ENCODE measurements around the gene ACTR8. TPM values are rescaled to one million over a fixed set of nuclear protein-coding genes. Genes with fewer than 3 reads are reported as not detected.

ACTR8 gene
- polyA plus RNA-seq, 1 donor from 2014 or later = 28.4 TPM

DNA sequence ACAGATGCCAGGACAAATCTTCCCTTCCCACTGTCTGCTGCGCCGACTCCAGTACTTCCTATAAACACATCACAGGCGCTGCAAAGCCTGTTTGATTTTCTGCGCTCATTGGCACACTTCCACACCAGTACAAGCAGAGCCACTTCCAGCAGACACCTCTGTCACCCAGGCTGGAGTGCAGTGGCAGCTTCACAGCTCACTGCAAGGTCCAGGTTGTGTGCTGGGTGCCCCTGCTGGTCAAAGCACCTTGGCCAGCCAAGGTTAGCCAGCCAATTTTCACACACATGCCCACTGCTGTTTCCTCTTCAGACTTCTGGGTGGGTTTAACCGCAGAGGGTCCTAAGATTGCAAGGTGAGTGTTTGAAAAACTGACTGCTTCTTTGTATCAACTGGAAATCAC, 40.7 kb downstream of the ACTR8 start:
- H3K27me3 ChIP-seq (ENCODE audit: insufficient read depth, low read depth, low read length) = peaks cover 23% of the 10 kb centered on the region
- H3K9me3 ChIP-seq (ENCODE audit: low read length) = no peaks in the 10 kb centered on the region
- TF ChIP-seq TAF1 (IDR thresholded peaks at IDR 0.05; ENCODE audit: low read depth) = no peak
- no peak for TF ChIP-seq POLR2AphosphoS5 (IDR thresholded peaks at IDR 0.05)
- no peak for TF ChIP-seq MXI1 (conservative IDR thresholded peaks at IDR 0.05; ENCODE audit: poor library complexity, severe bottlenecking)
- TF ChIP-seq RAD21 (conservative IDR thresholded peaks at IDR 0.05) = no peak
- no peak for TF ChIP-seq SMC3 (conservative IDR thresholded peaks at IDR 0.05; ENCODE audit: poor library complexity)
- no peak for TF ChIP-seq EZH2 (IDR thresholded peaks at IDR 0.05; ENCODE audit: borderline replicate concordance, insufficient read depth, low read length, poor library complexity, severe bottlenecking)
- no peak for TF ChIP-seq EP300 (conservative IDR thresholded peaks at IDR 0.05; ENCODE audit: poor library complexity, severe bottlenecking)
- TF ChIP-seq, protein P1, sequence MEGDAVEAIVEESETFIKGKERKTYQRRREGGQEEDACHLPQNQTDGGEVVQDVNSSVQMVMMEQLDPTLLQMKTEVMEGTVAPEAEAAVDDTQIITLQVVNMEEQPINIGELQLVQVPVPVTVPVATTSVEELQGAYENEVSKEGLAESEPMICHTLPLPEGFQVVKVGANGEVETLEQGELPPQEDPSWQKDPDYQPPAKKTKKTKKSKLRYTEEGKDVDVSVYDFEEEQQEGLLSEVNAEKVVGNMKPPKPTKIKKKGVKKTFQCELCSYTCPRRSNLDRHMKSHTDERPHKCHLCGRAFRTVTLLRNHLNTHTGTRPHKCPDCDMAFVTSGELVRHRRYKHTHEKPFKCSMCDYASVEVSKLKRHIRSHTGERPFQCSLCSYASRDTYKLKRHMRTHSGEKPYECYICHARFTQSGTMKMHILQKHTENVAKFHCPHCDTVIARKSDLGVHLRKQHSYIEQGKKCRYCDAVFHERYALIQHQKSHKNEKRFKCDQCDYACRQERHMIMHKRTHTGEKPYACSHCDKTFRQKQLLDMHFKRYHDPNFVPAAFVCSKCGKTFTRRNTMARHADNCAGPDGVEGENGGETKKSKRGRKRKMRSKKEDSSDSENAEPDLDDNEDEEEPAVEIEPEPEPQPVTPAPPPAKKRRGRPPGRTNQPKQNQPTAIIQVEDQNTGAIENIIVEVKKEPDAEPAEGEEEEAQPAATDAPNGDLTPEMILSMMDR (IDR thresholded peaks at IDR 0.05; ENCODE audit: poor library complexity, severe bottlenecking) = no peak
- TF ChIP-seq, protein P2, sequence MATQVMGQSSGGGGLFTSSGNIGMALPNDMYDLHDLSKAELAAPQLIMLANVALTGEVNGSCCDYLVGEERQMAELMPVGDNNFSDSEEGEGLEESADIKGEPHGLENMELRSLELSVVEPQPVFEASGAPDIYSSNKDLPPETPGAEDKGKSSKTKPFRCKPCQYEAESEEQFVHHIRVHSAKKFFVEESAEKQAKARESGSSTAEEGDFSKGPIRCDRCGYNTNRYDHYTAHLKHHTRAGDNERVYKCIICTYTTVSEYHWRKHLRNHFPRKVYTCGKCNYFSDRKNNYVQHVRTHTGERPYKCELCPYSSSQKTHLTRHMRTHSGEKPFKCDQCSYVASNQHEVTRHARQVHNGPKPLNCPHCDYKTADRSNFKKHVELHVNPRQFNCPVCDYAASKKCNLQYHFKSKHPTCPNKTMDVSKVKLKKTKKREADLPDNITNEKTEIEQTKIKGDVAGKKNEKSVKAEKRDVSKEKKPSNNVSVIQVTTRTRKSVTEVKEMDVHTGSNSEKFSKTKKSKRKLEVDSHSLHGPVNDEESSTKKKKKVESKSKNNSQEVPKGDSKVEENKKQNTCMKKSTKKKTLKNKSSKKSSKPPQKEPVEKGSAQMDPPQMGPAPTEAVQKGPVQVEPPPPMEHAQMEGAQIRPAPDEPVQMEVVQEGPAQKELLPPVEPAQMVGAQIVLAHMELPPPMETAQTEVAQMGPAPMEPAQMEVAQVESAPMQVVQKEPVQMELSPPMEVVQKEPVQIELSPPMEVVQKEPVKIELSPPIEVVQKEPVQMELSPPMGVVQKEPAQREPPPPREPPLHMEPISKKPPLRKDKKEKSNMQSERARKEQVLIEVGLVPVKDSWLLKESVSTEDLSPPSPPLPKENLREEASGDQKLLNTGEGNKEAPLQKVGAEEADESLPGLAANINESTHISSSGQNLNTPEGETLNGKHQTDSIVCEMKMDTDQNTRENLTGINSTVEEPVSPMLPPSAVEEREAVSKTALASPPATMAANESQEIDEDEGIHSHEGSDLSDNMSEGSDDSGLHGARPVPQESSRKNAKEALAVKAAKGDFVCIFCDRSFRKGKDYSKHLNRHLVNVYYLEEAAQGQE (IDR thresholded peaks at IDR 0.05; ENCODE audit: borderline replicate concordance) = no peak
- H3K79me2 ChIP-seq (replicated peaks; ENCODE audit: insufficient read depth, low read length) = no peaks in the 10 kb centered on the region
- H2AFZ ChIP-seq (ENCODE audit: low read depth, low read length) = no peak overlapping the region
- H3K9ac ChIP-seq (ENCODE audit: low read length) = no peak overlapping the region
- no peaks in the 10 kb centered on the region for H3F3A ChIP-seq (ENCODE audit: insufficient read depth, low read length, poor library complexity, severe bottlenecking)
- H3K4me3 ChIP-seq (ENCODE audit: low read length) = no peak overlapping the region
- H3K27ac ChIP-seq (ENCODE audit: low read length) = no peak overlapping the region
- H4K20me1 ChIP-seq (ENCODE audit: insufficient read depth) = no peaks in the 10 kb centered on the region
- H3K9me2 ChIP-seq (ENCODE audit: insufficient read depth, low read length) = no peaks in the 10 kb centered on the region
- H3K36me3 ChIP-seq (ENCODE audit: insufficient read depth, low read length) = no peaks in the 10 kb centered on the region
- no peak overlapping the region for H3K4me2 ChIP-seq (ENCODE audit: low read length)

DNA sequence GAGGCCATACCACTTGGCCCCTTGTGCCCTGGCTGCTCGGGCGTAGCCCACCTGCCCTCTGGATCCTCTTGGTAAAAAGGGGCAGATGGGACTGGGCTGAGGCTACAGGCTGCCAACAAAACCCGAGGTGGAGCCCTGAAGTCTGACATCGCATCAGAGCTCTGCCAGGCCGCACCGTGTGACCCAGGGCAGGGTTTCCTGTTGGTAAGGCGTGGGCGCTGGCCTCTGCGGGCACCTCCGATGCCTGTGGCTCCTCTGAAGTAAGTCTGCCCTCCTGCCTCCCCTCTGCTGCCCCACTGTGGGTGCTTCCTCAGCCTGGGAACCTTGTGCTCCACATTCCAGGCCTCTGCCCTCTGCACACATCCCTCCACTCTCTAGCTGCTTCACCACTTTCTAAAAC, 44.6 kb downstream of the ACTR8 start:
- Histone ChIP-seq H3K9ac (ENCODE audit: low read length) (no peak overlapping the region), H3K79me2 (replicated peaks; ENCODE audit: insufficient read depth, low read length) (no peaks in the 10 kb centered on the region), H3K9me2 (ENCODE audit: insufficient read depth, low read length) (no peaks in the 10 kb centered on the region), H3F3A (ENCODE audit: insufficient read depth, low read length, poor library complexity, severe bottlenecking) (no peaks in the 10 kb centered on the region), H3K4me2 (ENCODE audit: low read length) (no peak overlapping the region), H3K4me3 (ENCODE audit: low read length) (no peak overlapping the region), H3K9me3 (ENCODE audit: low read length) (no peaks in the 10 kb centered on the region), H3K36me3 (ENCODE audit: insufficient read depth, low read length) (no peaks in the 10 kb centered on the region), H4K20me1 (ENCODE audit: insufficient read depth) (no peaks in the 10 kb centered on the region), H3K27ac (ENCODE audit: low read length) (no peak overlapping the region), H2AFZ (ENCODE audit: low read depth, low read length) (no peak overlapping the region), H3K27me3 (ENCODE audit: insufficient read depth, low read depth, low read length) (no peaks in the 10 kb centered on the region)
- TF ChIP-seq RAD21 (conservative IDR thresholded peaks at IDR 0.05) = no peak
- no peak for TF ChIP-seq EZH2 (IDR thresholded peaks at IDR 0.05; ENCODE audit: borderline replicate concordance, insufficient read depth, low read length, poor library complexity, severe bottlenecking)
- TF ChIP-seq, protein P2 (IDR thresholded peaks at IDR 0.05; ENCODE audit: borderline replicate concordance) = no peak
- TF ChIP-seq, protein P1 (IDR thresholded peaks at IDR 0.05; ENCODE audit: poor library complexity, severe bottlenecking) = no peak
- no peak for TF ChIP-seq POLR2AphosphoS5 (IDR thresholded peaks at IDR 0.05)
- no peak for TF ChIP-seq MXI1 (conservative IDR thresholded peaks at IDR 0.05; ENCODE audit: poor library complexity, severe bottlenecking)
- no peak for TF ChIP-seq SMC3 (conservative IDR thresholded peaks at IDR 0.05; ENCODE audit: poor library complexity)
- no peak for TF ChIP-seq TAF1 (IDR thresholded peaks at IDR 0.05; ENCODE audit: low read depth)
- TF ChIP-seq EP300 (conservative IDR thresholded peaks at IDR 0.05; ENCODE audit: poor library complexity, severe bottlenecking) = no peak

All from neural cell (in vitro differentiated cells).